Measurements from ENCODE around the gene CCDC192.
"Not testable (repeated sequence)": the region's sequence is repeated elsewhere in the genome, so short reads cannot be mapped to it uniquely, and the experiment has no call there.

Gene CCDC192

DNA sequence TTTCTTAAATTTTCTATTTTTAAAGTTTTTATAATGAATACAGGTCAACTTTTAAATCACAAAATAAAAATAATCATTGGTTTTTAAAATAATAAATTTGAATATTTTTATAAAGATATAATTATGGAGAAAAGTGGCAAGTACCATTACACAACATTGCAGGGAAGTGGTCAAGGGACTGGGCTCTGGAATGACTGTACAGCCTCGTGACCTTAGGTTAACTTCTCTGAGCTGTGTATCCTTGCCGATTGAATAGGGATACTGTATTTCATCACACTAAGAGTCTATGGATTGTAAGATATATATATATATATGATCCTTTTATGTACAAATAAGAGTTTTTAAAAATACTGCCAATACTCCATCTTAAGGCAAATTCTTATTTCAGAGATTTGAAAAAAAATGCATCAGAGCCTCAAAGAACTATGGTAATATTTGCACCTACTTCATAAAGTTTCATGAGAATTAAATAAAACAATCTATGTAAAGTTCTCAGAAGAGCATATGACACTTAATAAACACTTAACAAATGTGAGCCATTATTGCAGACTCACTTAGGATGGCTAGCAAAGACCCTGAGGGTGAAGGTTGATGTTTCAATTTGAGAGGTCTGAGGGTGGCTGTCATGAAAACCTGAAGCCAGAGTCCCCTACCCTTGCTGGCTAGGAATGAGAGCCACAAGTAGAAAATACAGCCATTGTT is 136.5 kb downstream of the CCDC192 start:
- POLR2A ChIA-PET = no interaction called here
- DNase-seq (ENCODE audit: low read depth, low spot score) = no peak
- no peak overlapping the region for H3K4me3 ChIP-seq (ENCODE audit: low read depth, low read length)
- TF ChIP-seq, protein P1, sequence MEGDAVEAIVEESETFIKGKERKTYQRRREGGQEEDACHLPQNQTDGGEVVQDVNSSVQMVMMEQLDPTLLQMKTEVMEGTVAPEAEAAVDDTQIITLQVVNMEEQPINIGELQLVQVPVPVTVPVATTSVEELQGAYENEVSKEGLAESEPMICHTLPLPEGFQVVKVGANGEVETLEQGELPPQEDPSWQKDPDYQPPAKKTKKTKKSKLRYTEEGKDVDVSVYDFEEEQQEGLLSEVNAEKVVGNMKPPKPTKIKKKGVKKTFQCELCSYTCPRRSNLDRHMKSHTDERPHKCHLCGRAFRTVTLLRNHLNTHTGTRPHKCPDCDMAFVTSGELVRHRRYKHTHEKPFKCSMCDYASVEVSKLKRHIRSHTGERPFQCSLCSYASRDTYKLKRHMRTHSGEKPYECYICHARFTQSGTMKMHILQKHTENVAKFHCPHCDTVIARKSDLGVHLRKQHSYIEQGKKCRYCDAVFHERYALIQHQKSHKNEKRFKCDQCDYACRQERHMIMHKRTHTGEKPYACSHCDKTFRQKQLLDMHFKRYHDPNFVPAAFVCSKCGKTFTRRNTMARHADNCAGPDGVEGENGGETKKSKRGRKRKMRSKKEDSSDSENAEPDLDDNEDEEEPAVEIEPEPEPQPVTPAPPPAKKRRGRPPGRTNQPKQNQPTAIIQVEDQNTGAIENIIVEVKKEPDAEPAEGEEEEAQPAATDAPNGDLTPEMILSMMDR (IDR thresholded peaks at IDR 0.05; ENCODE audit: insufficient read depth, low read length, missing control alignments) = no peak
- CTCF ChIA-PET = no interaction called here

DNA sequence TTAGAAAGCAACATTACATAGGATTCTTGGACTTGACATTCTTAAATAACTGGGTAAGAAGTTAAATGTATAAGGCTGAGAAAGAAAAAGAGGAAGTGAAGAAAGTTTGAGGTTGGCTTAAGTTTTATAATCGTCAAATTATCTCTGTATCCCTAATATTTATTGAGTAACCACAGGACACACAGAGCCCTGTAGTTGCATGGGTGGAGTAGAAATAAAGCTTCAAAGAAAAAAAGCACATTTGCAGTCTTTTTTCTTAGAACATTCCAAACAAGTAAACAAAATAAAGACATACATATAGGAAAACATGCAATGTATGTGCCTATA is 137.0 kb downstream of the CCDC192 start:
- no peak overlapping the region for H3K4me3 ChIP-seq (ENCODE audit: low read depth, low read length)
- CTCF ChIA-PET = no interaction called here
- POLR2A ChIA-PET = no interaction called here
- TF ChIP-seq, protein P1 (IDR thresholded peaks at IDR 0.05; ENCODE audit: insufficient read depth, low read length, missing control alignments) = no peak
- no peak for DNase-seq (ENCODE audit: low read depth, low spot score)

DNA sequence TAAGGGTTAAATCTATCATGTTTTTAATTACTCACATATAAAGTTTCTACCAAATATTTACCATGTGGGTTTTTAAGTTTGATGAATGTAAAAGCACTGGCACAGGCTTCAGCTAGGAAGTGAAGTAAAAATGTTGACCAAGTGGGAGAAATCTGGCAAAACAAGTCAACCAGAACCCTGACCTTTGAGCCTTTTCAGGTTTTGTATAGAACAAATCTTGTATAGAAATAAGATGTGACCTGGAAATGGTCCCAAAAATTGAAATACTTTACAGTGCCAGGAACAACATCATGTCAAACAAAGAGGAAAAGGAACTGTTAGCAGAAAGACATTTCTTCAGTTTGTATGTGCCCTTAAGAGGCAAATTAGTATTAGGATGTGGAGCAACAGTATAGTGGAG is 137.6 kb downstream of the CCDC192 start:
- CTCF ChIA-PET = interaction anchor here (1.6 kb wide), 1 partner anchor 8 kb away, joined by 4 read pairs; no protein-coding TSS in a partner anchor
- DNase-seq (ENCODE audit: low read depth, low spot score) = no peak
- H3K4me3 ChIP-seq (ENCODE audit: low read depth, low read length) = no peak overlapping the region
- POLR2A ChIA-PET = no interaction called here
- TF ChIP-seq, protein P1 (IDR thresholded peaks at IDR 0.05; ENCODE audit: insufficient read depth, low read length, missing control alignments) = no peak

DNA sequence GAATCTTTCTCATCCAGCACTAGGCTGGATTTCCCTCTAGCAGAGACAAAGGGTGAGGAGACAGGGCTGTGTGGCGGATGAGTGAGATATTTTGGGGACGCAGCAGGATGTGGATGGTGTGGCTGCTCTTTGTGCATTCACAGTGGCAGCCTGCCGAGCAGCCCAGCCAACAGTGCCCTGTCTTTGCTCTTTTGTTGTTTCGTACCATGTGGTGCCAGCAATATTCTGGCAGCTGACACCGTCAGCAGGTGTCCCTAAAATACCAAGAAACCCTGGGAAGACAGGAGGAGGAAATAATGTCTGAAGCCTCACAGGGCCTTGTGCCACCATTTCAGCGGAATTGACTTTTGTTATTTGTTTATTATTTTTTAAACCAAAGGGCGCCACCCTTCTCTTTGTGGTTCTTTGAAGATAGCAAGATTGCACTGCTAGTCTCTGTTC is 141.4 kb downstream of the CCDC192 start:
- no peak for DNase-seq (ENCODE audit: low read depth, low spot score)
- ChIA-PET CTCF (interaction anchor here (1.0 to 1.2 kb wide), 2 partner anchors 10 to 34 kb away, joined by 3 read pairs; no protein-coding TSS in a partner anchor), POLR2A (no interaction called here)
- no peak overlapping the region for H3K4me3 ChIP-seq (ENCODE audit: low read depth, low read length)
- TF ChIP-seq, protein P1 (IDR thresholded peaks at IDR 0.05; ENCODE audit: insufficient read depth, low read length, missing control alignments) = no peak

DNA sequence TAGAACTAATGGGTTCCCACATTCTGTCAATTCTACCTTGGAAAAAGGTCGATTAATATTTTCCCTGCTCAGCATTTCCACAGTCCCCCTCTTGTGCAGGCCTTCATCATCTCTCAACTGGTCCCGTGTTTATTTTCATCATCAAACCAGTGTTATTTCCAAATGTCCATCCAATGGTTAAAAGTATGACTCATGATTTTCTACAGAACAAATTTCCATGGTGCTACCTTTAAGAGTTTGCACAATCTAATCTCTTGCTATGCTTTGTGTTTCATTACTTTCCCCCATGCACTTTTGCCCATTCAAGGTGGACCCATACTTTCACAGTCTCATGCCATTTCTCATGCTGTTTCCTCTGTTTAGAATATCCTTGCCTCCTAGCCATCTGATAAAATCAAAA is 143.7 kb downstream of the CCDC192 start:
- POLR2A ChIA-PET = no interaction called here
- DNase-seq (ENCODE audit: low read depth, low spot score) = no peak
- CTCF ChIA-PET = no interaction called here
- no peak overlapping the region for H3K4me3 ChIP-seq (ENCODE audit: low read depth, low read length)
- TF ChIP-seq, protein P1 (IDR thresholded peaks at IDR 0.05; ENCODE audit: insufficient read depth, low read length, missing control alignments) = no peak

DNA sequence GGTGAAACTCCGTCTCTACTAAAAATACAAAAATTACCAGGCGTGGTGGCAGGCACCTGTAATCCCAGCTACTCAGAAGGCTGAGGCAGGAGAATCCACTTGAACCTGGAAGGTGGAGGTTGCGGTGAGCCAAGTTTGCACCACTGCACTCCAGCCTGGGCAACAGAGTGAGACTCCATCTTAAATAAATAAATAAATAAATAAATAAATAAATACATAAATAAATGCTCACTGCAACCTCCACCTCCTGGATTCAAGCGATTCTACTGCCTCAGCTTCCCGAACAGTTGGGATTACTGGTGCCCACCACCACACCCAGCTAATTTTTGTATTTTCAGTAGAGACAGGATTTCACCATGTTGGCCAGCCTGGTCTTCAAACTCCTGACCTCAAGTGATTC is 144.4 kb downstream of the CCDC192 start:
- POLR2A ChIA-PET; CTCF ChIA-PET; DNase-seq (ENCODE audit: low read depth, low spot score); H3K4me3 ChIP-seq (ENCODE audit: low read depth, low read length): not testable (repeated sequence)

DNA sequence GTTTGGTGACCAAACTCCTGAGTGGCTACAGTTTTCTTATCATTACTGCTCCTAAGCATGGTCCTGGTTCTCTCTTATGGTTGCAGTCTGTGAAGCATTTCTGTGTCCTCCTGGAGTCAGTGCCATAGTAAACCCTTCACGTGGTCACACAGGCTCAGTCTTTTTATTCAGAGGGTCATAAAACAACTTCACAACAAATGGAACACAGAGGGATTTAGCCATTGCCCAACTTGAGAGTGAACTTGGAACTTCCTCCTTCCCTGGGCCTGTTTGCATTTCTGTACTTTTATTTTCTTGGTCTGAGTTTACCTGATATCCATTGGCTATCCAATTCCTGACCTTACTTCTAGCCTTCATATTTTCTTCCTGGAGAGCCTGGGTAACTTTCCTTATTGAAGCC is 144.9 kb downstream of the CCDC192 start:
- TF ChIP-seq, protein P1 (IDR thresholded peaks at IDR 0.05; ENCODE audit: insufficient read depth, low read length, missing control alignments) = no peak
- H3K4me3 ChIP-seq (ENCODE audit: low read depth, low read length) = no peak overlapping the region
- POLR2A ChIA-PET = no interaction called here
- no peak for DNase-seq (ENCODE audit: low read depth, low spot score)
- CTCF ChIA-PET = no interaction called here

Data from AG04449 (cell line).